ENCODE measurements around the gene WASF2. TPM values are rescaled to one million over a fixed set of nuclear protein-coding genes. Genes with fewer than 3 reads are reported as not detected.
"Not testable (repeated sequence)": the region's sequence is repeated elsewhere in the genome, so short reads cannot be mapped to it uniquely, and the experiment has no call there.

The WASF2 gene
- total RNA-seq, 2 donors from 2014 or later, result 60.1 to 83.7 TPM

GRCh38 chr1:27392778-27393635 lies 97.0 kb downstream of the WASF2 start:
- no peaks in the 10 kb centered on the region for H3K27me3 ChIP-seq (replicated peaks; ENCODE audit: insufficient read depth)
- no peaks in the 10 kb centered on the region for H3K9me3 ChIP-seq
- H3K36me3 ChIP-seq, result no peaks in the 10 kb centered on the region
- peak; percentile 3 for TF ChIP-seq CTCF (IDR thresholded peaks at IDR 0.05)
- peak; percentile 13 for ATAC-seq (ENCODE audit: insufficient number of reproducible peaks, low FRiP score, low read depth)
- peak overlapping the region; percentile 77 for H3K4me3 ChIP-seq
- H3K4me1 ChIP-seq (ENCODE audit: control insufficient read depth in 1 of 2, low read depth in 2 of 2), result peaks cover 11 to 25% of the 10 kb centered on the region in 2 donors
- DNase-seq (ENCODE audit: low spot score), result no peak
- no peak overlapping the region for H3K27ac ChIP-seq

GRCh38 chr1:27392096-27392777 lies 97.7 kb downstream of the WASF2 start, which contains the start of gene GPR3:
GPR3 (plus strand) TSS chr1:27392622; CDS start chr1:27393799, 1,177 bp downstream.
- Histone ChIP-seq H3K27ac (no peak within 1 kb of the TSS), H3K9me3 (no peaks in the 10 kb centered on the region), H3K27me3 (replicated peaks; ENCODE audit: insufficient read depth) (no peaks in the 10 kb centered on the region), H3K36me3 (no peaks in the 10 kb centered on the region), H3K4me1 (ENCODE audit: control insufficient read depth in 1 of 2, low read depth in 2 of 2) (peaks cover 11 to 25% of the 10 kb centered on the region in 2 donors), H3K4me3 (peak within 1 kb of the TSS; percentile 77)
- TF ChIP-seq CTCF (IDR thresholded peaks at IDR 0.05), result peak; percentile 34
- peak; percentile 47 for ATAC-seq (ENCODE audit: insufficient number of reproducible peaks, low FRiP score, low read depth)
- peak; percentile 70 for DNase-seq (ENCODE audit: low spot score)

- peaks cover 11 to 25% of the 10 kb centered on the region in 2 donors for H3K4me1 ChIP-seq (ENCODE audit: control insufficient read depth in 1 of 2, low read depth in 2 of 2)
These were observed 98.4 kb downstream of the WASF2 start for GRCh38 chr1:27391511-27392095.

GRCh38 chr1:27388337-27389005 lies 101.5 kb downstream of the WASF2 start:
- peaks cover 11 to 19% of the 10 kb centered on the region in 2 donors for H3K4me1 ChIP-seq (ENCODE audit: control insufficient read depth in 1 of 2, low read depth in 2 of 2)
- DNase-seq (ENCODE audit: low spot score) (no peak), ATAC-seq (ENCODE audit: insufficient number of reproducible peaks, low FRiP score, low read depth) (no peak)
- H3K27me3 ChIP-seq (replicated peaks; ENCODE audit: insufficient read depth), result no peaks in the 10 kb centered on the region
- no peak overlapping the region for H3K27ac ChIP-seq
- no peaks in the 10 kb centered on the region for H3K9me3 ChIP-seq
- peak; percentile 91 for TF ChIP-seq CTCF (IDR thresholded peaks at IDR 0.05)
- H3K4me3 ChIP-seq, result no peak overlapping the region
- H3K36me3 ChIP-seq, result no peaks in the 10 kb centered on the region

More at GRCh38 chr1:27391511-27392095, 98.4 kb downstream of the WASF2 start:
- ATAC-seq (ENCODE audit: insufficient number of reproducible peaks, low FRiP score, low read depth) (no peak), DNase-seq (ENCODE audit: low spot score) (no peak)
- no peaks in the 10 kb centered on the region for H3K36me3 ChIP-seq
- no peaks in the 10 kb centered on the region for H3K27me3 ChIP-seq (replicated peaks; ENCODE audit: insufficient read depth)
- H3K9me3 ChIP-seq, result no peaks in the 10 kb centered on the region
- H3K27ac ChIP-seq, result no peak overlapping the region
- TF ChIP-seq CTCF (IDR thresholded peaks at IDR 0.05), result no peak
- H3K4me3 ChIP-seq, result peak overlapping the region; percentile 77

- not testable (repeated sequence) for H3K27ac ChIP-seq; H3K4me3 ChIP-seq; H3K36me3 ChIP-seq; H3K27me3 ChIP-seq (replicated peaks; ENCODE audit: insufficient read depth); H3K9me3 ChIP-seq; DNase-seq (ENCODE audit: low spot score); ATAC-seq (ENCODE audit: insufficient number of reproducible peaks, low FRiP score, low read depth); H3K4me1 ChIP-seq (ENCODE audit: control insufficient read depth in 1 of 2, low read depth in 2 of 2)
These were observed 105.2 kb downstream of the WASF2 start for GRCh38 chr1:27384797-27385196.
